Measurements from ENCODE around the gene SVOPL.
"Not testable (repeated sequence)": the region's sequence is repeated elsewhere in the genome, so short reads cannot be mapped to it uniquely, and the experiment has no call there.

Gene SVOPL

GRCh38 chr7:138695106-138695505, 6.1 kb downstream of the SVOPL start:
- no peak for TF ChIP-seq CTCF (IDR thresholded peaks at IDR 0.05; ENCODE audit: insufficient read depth, low read depth, low read length, missing control alignments)
- no peak for DNase-seq (ENCODE audit: low read depth)
- no peak overlapping the region for H3K4me3 ChIP-seq (ENCODE audit: low read length)

GRCh38 chr7:138691178-138691577, 10.0 kb downstream of the SVOPL start:
- DNase-seq (ENCODE audit: low read depth), result no peak
- no peak for TF ChIP-seq CTCF (IDR thresholded peaks at IDR 0.05; ENCODE audit: insufficient read depth, low read depth, low read length, missing control alignments)
- no peak overlapping the region for H3K4me3 ChIP-seq (ENCODE audit: low read length)

GRCh38 chr7:138690495-138690894, 10.7 kb downstream of the SVOPL start:
- DNase-seq (ENCODE audit: low read depth), result peak; percentile 47
- H3K4me3 ChIP-seq (ENCODE audit: low read length), result no peak overlapping the region
- TF ChIP-seq CTCF (IDR thresholded peaks at IDR 0.05; ENCODE audit: insufficient read depth, low read depth, low read length, missing control alignments), result no peak

GRCh38 chr7:138688037-138688436, 13.1 kb downstream of the SVOPL start:
- DNase-seq (ENCODE audit: low read depth); H3K4me3 ChIP-seq (ENCODE audit: low read length): not testable (repeated sequence)

- no peak for DNase-seq (ENCODE audit: low read depth)
- H3K4me3 ChIP-seq (ENCODE audit: low read length), result no peak overlapping the region
- TF ChIP-seq CTCF (IDR thresholded peaks at IDR 0.05; ENCODE audit: insufficient read depth, low read depth, low read length, missing control alignments), result no peak
Measured at GRCh38 chr7:138684340-138684739, 16.8 kb downstream of the SVOPL start.

GRCh38 chr7:138679793-138680192, 21.4 kb downstream of the SVOPL start:
- no peak overlapping the region for H3K4me3 ChIP-seq (ENCODE audit: low read length)
- no peak for TF ChIP-seq CTCF (IDR thresholded peaks at IDR 0.05; ENCODE audit: insufficient read depth, low read depth, low read length, missing control alignments)
- no peak for DNase-seq (ENCODE audit: low read depth)

GRCh38 chr7:138670594-138670993, 30.6 kb downstream of the SVOPL start:
- no peak for TF ChIP-seq CTCF (IDR thresholded peaks at IDR 0.05; ENCODE audit: insufficient read depth, low read depth, low read length, missing control alignments)
- no peak overlapping the region for H3K4me3 ChIP-seq (ENCODE audit: low read length)
- DNase-seq (ENCODE audit: low read depth), result no peak

- no peak for TF ChIP-seq CTCF (IDR thresholded peaks at IDR 0.05; ENCODE audit: insufficient read depth, low read depth, low read length, missing control alignments)
- no peak overlapping the region for H3K4me3 ChIP-seq (ENCODE audit: low read length)
- no peak for DNase-seq (ENCODE audit: low read depth)
Measured at GRCh38 chr7:138669364-138669763, 31.8 kb downstream of the SVOPL start.

Data from epithelial cell of esophagus (primary cell).